ENCODE measurements around the gene P2RY2. TPM values are rescaled to one million over a fixed set of nuclear protein-coding genes. Genes with fewer than 3 reads are reported as not detected.
A peak's percentile ranks its signal among the peaks of the same experiment; 100 is the strongest.

The P2RY2 gene
- total and polyA plus RNA-seq, 2 of the 8 experiments (the other 6 are each of a cell fraction or from before 2014, with no cell fraction given), result 1.0 to 1.5 TPM

- H2BK5ac ChIP-seq (ENCODE audit: low read depth, low read length), result no peak overlapping the region
- H4K91ac ChIP-seq (replicated peaks; ENCODE audit: insufficient read length, low read length), result no peak overlapping the region
- no peaks in the 10 kb centered on the region for H3K36me3 ChIP-seq (ENCODE audit: control insufficient read depth in 2 of 4, insufficient read depth in 4 of 4, low read length in 3 of 4)
- H3K23me2 ChIP-seq (ENCODE audit: low read depth, low read length), result no peaks in the 10 kb centered on the region
- WGBS, 2 experiments (ENCODE audit: extremely low coverage in 1 of 2, insufficient coverage in 1 of 2, insufficient read length in 1 of 2, insufficient replicate concordance in 2 of 2, low coverage in 1 of 2, low lambda C conversion rate in 2 of 2, missing lambda C conversion rate in 1 of 2), result 58% methylated on average over 15 of the region's 15 CpGs; no CpG with 5 or more reads in 1 of the 2 experiments
- no peak overlapping the region for H3K4me2 ChIP-seq (ENCODE audit: insufficient read depth in 1 of 2, low read depth in 2 of 2, low read length in 2 of 2)
- H3K27ac ChIP-seq (ENCODE audit: low read depth, low read length), result no peak overlapping the region
- POLR2A ChIA-PET (ENCODE audit: partially characterized antibody), result interaction anchor here (0.6 to 1.6 kb wide), 3 partner anchors 9 to 344 kb away, joined by 3 read pairs; no protein-coding TSS in a partner anchor
- H2AFZ ChIP-seq (ENCODE audit: low read length), result no peak overlapping the region
- H3K9me3 ChIP-seq (ENCODE audit: insufficient read depth in 2 of 2, low read depth in 1 of 2, low read length in 1 of 2), result no peaks in the 10 kb centered on the region
- no peaks in the 10 kb centered on the region for H3K79me1 ChIP-seq (ENCODE audit: low read depth, low read length)
- H2BK15ac ChIP-seq (ENCODE audit: low read length), result no peak overlapping the region
- no peak overlapping the region for H3K18ac ChIP-seq (ENCODE audit: extremely low read depth, low read length)
- no peak overlapping the region for H2AK5ac ChIP-seq (ENCODE audit: low read depth, low read length)
- DNase-seq (ENCODE audit: low read depth in 1 of 2, low spot score in 2 of 2) (peak; percentile 60 to 81), FAIRE-seq (peak; percentile 32)
- no peak overlapping the region for H3K56ac ChIP-seq (replicated peaks; ENCODE audit: insufficient read length, low read depth, low read length)
- H3K4ac ChIP-seq (replicated peaks; ENCODE audit: insufficient read length, low read depth, low read length), result no peak overlapping the region
- no peaks in the 10 kb centered on the region for H3K79me2 ChIP-seq (ENCODE audit: control insufficient read depth in 1 of 2, insufficient read depth in 2 of 2, low read length in 2 of 2)
- H3K9ac ChIP-seq (replicated peaks in 1 of 4; ENCODE audit: extremely low read depth in 1 of 4, low read depth in 3 of 4, low read length in 3 of 4), result no peak overlapping the region
- H2BK120ac ChIP-seq (replicated peaks; ENCODE audit: low read depth, low read length), result no peak overlapping the region
- H2BK20ac ChIP-seq (ENCODE audit: low read length), result no peak overlapping the region
- no peaks in the 10 kb centered on the region for H3K4me1 ChIP-seq (replicated peaks in 1 of 4; ENCODE audit: control insufficient read depth in 3 of 4, insufficient read depth in 4 of 4, low read length in 3 of 4)
- no peaks in the 10 kb centered on the region for H4K20me1 ChIP-seq (replicated peaks in 1 of 2; ENCODE audit: control insufficient read depth in 1 of 2, insufficient read depth in 2 of 2, low read length in 2 of 2)
- no peak overlapping the region for H3K23ac ChIP-seq (ENCODE audit: insufficient read length)
- H3K4me3 ChIP-seq (ENCODE audit: extremely low read depth in 1 of 4, insufficient read depth in 2 of 4, low read depth in 3 of 4, low read length in 4 of 4), result no peak overlapping the region
- CTCF ChIA-PET (ENCODE audit: partially characterized antibody), result interaction anchor here (0.6 to 9.4 kb wide), 68 partner anchors 7 to 588 kb away, joined by 3 to 258 read pairs (median 4); partner anchors contain the start of genes FCHSD2 and P2RY2
- H4K8ac ChIP-seq (ENCODE audit: extremely low read depth, insufficient read depth, low read length), result no peak overlapping the region
- H3K27me3 ChIP-seq (replicated peaks in 1 of 4; ENCODE audit: control insufficient read depth in 3 of 4, extremely low read depth in 1 of 4, insufficient read depth in 3 of 4, low read length in 3 of 4), result no peaks in the 10 kb centered on the region
- H3K14ac ChIP-seq (ENCODE audit: insufficient read length), result no peak overlapping the region
- H2BK12ac ChIP-seq (ENCODE audit: low read depth, low read length), result no peak overlapping the region
- no peak overlapping the region for H4K5ac ChIP-seq (ENCODE audit: insufficient read length, low read depth, low read length)
- TF ChIP-seq SP4 (IDR thresholded peaks at IDR 0.05; ENCODE audit: low read length), result no peak
- TF ChIP-seq CTCF (IDR thresholded peaks at IDR 0.05; ENCODE audit: control extremely low read depth in 1 of 3, insufficient read depth in 1 of 3, low read depth in 1 of 3, low read length in 3 of 3), result peak; percentile 90 to 93 (median 91)
- no peak for TF ChIP-seq E2F6 (IDR thresholded peaks at IDR 0.05)
- no peak for TF ChIP-seq CEBPB (IDR thresholded peaks at IDR 0.05; ENCODE audit: low read depth, low read length)
- 0 out of 2 replicates have a peak, but pooled peaks have one; percentile 11 for TF ChIP-seq TCF12 (IDR thresholded peaks at IDR 0.05; ENCODE audit: low read depth, low read length)
- TF ChIP-seq TEAD4 (IDR thresholded peaks at IDR 0.05; ENCODE audit: low read depth, low read length), result peak; percentile 49; the same call in 1 of the 2 replicates
- no peak for TF ChIP-seq MAX (IDR thresholded peaks at IDR 0.05)
- TF ChIP-seq RAD21 (IDR thresholded peaks at IDR 0.05 in 1 of 2, conservative IDR thresholded peaks at IDR 0.05 in 1 of 2; ENCODE audit: low read depth in 2 of 2, low read length in 2 of 2), result peak; percentile 99 to 100
- no peak for TF ChIP-seq CBX5 (IDR thresholded peaks at IDR 0.05; ENCODE audit: low read depth, low read length)
Observed at GRCh38 chr11:73177778-73178539, 40.1 kb upstream of the P2RY2 start.
